ENCODE results near the gene IQGAP1.

- TF ChIP-seq, protein P1, sequence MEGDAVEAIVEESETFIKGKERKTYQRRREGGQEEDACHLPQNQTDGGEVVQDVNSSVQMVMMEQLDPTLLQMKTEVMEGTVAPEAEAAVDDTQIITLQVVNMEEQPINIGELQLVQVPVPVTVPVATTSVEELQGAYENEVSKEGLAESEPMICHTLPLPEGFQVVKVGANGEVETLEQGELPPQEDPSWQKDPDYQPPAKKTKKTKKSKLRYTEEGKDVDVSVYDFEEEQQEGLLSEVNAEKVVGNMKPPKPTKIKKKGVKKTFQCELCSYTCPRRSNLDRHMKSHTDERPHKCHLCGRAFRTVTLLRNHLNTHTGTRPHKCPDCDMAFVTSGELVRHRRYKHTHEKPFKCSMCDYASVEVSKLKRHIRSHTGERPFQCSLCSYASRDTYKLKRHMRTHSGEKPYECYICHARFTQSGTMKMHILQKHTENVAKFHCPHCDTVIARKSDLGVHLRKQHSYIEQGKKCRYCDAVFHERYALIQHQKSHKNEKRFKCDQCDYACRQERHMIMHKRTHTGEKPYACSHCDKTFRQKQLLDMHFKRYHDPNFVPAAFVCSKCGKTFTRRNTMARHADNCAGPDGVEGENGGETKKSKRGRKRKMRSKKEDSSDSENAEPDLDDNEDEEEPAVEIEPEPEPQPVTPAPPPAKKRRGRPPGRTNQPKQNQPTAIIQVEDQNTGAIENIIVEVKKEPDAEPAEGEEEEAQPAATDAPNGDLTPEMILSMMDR (IDR thresholded peaks at IDR 0.05; ENCODE audit: poor library complexity) = no peak
- no peak for TF ChIP-seq EZH2phosphoT487 (IDR thresholded peaks at IDR 0.05; ENCODE audit: low read depth, severe bottlenecking, unreplicated experiment)
These were observed 143.1 kb downstream of the IQGAP1 start for GRCh38 chr15:90531147-90531546.

Measured in hepatocyte (in vitro differentiated cells).